ENCODE results near the gene VTI1B.

Gene VTI1B

DNA sequence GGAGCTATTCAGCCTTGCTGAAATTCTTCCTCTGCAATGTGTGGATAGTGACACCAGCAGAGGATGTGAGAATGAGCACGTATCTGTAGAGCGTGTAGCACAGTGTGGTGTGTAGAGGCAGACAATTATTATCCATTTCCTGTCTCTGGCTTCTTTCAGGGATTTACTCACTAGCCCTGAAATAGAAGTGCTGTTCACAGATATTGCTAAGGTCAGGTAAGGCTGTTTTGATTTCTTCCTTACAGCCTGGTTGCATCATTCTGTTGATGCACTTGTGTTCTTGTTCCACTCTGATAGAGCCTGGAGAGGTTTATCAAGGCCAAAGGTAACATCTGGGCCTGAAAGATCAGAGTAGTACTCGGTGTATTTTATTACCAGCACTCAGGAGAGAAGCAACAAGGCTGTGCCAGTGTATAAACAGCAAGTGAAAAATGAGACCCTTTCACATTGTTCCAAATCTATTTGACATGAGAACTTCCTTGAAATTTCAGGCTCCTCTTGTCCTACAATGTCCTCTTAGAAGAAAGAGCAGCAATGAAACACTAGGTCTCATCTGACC is 38.0 kb downstream of the VTI1B start:
- Histone ChIP-seq H3K4me3 (replicated peaks; ENCODE audit: insufficient read depth, low read length) (no peak overlapping the region), H3K27me3 (ENCODE audit: insufficient read depth, poor library complexity, severe bottlenecking) (no peaks in the 10 kb centered on the region), H3K27ac (replicated peaks) (no peak overlapping the region)
- DNase-seq (ENCODE audit: low read depth in 1 of 2, low spot score in 1 of 2), result no peak
- TF ChIP-seq POLR2AphosphoS5 (IDR thresholded peaks at IDR 0.05; ENCODE audit: low read depth), result no peak
- no peak for TF ChIP-seq SPI1 (IDR thresholded peaks at IDR 0.05; ENCODE audit: borderline replicate concordance, low read depth)
- TF ChIP-seq, protein P1, sequence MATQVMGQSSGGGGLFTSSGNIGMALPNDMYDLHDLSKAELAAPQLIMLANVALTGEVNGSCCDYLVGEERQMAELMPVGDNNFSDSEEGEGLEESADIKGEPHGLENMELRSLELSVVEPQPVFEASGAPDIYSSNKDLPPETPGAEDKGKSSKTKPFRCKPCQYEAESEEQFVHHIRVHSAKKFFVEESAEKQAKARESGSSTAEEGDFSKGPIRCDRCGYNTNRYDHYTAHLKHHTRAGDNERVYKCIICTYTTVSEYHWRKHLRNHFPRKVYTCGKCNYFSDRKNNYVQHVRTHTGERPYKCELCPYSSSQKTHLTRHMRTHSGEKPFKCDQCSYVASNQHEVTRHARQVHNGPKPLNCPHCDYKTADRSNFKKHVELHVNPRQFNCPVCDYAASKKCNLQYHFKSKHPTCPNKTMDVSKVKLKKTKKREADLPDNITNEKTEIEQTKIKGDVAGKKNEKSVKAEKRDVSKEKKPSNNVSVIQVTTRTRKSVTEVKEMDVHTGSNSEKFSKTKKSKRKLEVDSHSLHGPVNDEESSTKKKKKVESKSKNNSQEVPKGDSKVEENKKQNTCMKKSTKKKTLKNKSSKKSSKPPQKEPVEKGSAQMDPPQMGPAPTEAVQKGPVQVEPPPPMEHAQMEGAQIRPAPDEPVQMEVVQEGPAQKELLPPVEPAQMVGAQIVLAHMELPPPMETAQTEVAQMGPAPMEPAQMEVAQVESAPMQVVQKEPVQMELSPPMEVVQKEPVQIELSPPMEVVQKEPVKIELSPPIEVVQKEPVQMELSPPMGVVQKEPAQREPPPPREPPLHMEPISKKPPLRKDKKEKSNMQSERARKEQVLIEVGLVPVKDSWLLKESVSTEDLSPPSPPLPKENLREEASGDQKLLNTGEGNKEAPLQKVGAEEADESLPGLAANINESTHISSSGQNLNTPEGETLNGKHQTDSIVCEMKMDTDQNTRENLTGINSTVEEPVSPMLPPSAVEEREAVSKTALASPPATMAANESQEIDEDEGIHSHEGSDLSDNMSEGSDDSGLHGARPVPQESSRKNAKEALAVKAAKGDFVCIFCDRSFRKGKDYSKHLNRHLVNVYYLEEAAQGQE (IDR thresholded peaks at IDR 0.05; ENCODE audit: insufficient replicate concordance, low read depth), result no peak
- TF ChIP-seq, protein P2, sequence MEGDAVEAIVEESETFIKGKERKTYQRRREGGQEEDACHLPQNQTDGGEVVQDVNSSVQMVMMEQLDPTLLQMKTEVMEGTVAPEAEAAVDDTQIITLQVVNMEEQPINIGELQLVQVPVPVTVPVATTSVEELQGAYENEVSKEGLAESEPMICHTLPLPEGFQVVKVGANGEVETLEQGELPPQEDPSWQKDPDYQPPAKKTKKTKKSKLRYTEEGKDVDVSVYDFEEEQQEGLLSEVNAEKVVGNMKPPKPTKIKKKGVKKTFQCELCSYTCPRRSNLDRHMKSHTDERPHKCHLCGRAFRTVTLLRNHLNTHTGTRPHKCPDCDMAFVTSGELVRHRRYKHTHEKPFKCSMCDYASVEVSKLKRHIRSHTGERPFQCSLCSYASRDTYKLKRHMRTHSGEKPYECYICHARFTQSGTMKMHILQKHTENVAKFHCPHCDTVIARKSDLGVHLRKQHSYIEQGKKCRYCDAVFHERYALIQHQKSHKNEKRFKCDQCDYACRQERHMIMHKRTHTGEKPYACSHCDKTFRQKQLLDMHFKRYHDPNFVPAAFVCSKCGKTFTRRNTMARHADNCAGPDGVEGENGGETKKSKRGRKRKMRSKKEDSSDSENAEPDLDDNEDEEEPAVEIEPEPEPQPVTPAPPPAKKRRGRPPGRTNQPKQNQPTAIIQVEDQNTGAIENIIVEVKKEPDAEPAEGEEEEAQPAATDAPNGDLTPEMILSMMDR (IDR thresholded peaks at IDR 0.05; ENCODE audit: insufficient read depth, low read length), result no peak
- TF ChIP-seq GABPA (IDR thresholded peaks at IDR 0.05; ENCODE audit: low read depth), result no peak

DNA sequence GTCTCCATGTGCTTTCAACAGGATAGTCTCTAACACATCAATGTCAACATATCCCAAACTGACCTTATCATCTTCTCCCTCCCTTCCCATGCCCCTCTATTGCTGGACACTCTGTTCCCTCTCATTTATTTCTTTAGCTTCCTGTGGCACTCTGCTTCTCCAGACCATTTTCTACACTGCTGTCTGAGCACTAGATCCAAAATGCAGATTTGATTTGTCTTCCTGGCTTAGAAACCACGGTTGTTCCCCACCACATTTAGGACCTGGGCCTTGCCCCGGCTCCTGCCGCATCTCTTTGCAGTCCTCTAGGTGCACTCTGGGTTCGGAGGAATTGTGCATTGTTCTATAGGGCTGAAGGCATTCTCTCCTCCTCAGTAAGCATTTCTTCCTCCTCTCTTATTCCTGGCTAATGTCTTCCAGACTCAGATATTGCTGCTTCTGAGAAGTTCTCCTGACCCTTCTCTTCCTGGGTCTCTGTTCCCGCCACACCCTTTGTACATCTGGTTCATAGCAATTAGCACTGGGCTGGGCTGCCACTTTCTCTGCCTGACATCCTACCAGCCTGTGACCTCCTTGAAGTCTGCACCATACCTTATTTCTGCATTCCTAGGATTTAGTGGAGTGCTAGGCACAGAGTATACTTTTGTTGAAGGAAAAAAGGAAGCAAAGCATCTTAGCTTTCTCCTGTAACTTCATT is 40.8 kb downstream of the VTI1B start:
- H3K27ac ChIP-seq (replicated peaks), result no peak overlapping the region
- no peak overlapping the region for H3K4me3 ChIP-seq (replicated peaks; ENCODE audit: insufficient read depth, low read length)
- no peaks in the 10 kb centered on the region for H3K27me3 ChIP-seq (ENCODE audit: insufficient read depth, poor library complexity, severe bottlenecking)
- DNase-seq (ENCODE audit: low read depth in 1 of 2, low spot score in 1 of 2), result no peak
- TF ChIP-seq, protein P1 (IDR thresholded peaks at IDR 0.05; ENCODE audit: insufficient replicate concordance, low read depth), result no peak
- TF ChIP-seq GABPA (IDR thresholded peaks at IDR 0.05; ENCODE audit: low read depth) (no peak), SPI1 (IDR thresholded peaks at IDR 0.05; ENCODE audit: borderline replicate concordance, low read depth) (no peak), POLR2AphosphoS5 (IDR thresholded peaks at IDR 0.05; ENCODE audit: low read depth) (no peak)
- TF ChIP-seq, protein P2 (IDR thresholded peaks at IDR 0.05; ENCODE audit: insufficient read depth, low read length), result no peak

DNA sequence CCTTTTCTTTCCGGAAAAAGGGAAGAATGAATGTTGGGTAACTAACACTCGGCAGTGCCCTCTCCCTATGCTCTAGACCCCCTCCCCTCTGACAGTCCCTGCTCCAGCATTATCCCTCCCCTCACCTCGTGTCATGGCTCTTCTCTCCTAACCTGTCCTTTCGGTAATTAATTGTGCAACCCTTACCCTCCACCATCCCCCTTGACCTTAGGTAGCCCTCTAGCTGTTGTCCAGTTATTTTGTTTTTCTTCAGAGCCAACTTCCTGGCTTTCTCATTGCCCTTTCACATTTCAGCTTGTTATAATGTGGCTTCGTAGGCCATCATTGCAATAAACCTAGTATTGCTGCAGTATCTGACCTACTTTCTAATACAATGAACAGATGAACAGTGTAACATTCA is 43.5 kb downstream of the VTI1B start:
- Histone ChIP-seq H3K4me3 (replicated peaks; ENCODE audit: insufficient read depth, low read length) (no peak overlapping the region), H3K27ac (replicated peaks) (no peak overlapping the region), H3K27me3 (ENCODE audit: insufficient read depth, poor library complexity, severe bottlenecking) (no peaks in the 10 kb centered on the region)
- TF ChIP-seq, protein P1 (IDR thresholded peaks at IDR 0.05; ENCODE audit: insufficient replicate concordance, low read depth), result no peak
- TF ChIP-seq SPI1 (IDR thresholded peaks at IDR 0.05; ENCODE audit: borderline replicate concordance, low read depth) (no peak), POLR2AphosphoS5 (IDR thresholded peaks at IDR 0.05; ENCODE audit: low read depth) (no peak), GABPA (IDR thresholded peaks at IDR 0.05; ENCODE audit: low read depth) (no peak)
- TF ChIP-seq, protein P2 (IDR thresholded peaks at IDR 0.05; ENCODE audit: insufficient read depth, low read length), result no peak
- DNase-seq (ENCODE audit: low read depth in 1 of 2, low spot score in 1 of 2), result no peak
